OCI-LY7 (cell line): Measurements from ENCODE around the gene SORCS1.

Experiments used
- CTCF ChIP-seq: fragments of 200-600 bp; sonication (generic); conservative IDR thresholded peaks from 2 replicates; pipeline ENCODE4 v1.5.1; 2014; ENCODE audit warnings: mild to moderate bottlenecking, antibody characterized with exemption, low read length, moderate library complexity, mixed read lengths
- EZH2phosphoT487 ChIP-seq: fragments of 200-600 bp; sonication (generic); IDR thresholded peaks from 2 replicates; pipeline ENCODE4 v1.6.1; 2018; ENCODE audit warnings: low read depth, borderline replicate concordance, mild to moderate bottlenecking, mixed run types, antibody characterized with exemption, low read length, moderate library complexity, mixed read lengths

- TF ChIP-seq CTCF (no peak), EZH2phosphoT487 (no peak)
Observed at GRCh38 chr10:107011992-107012391, 152.5 kb downstream of the SORCS1 start.
